ENCODE measurements around the gene TRAPPC5.

- TF ChIP-seq EZH2phosphoT487 (IDR thresholded peaks at IDR 0.05; ENCODE audit: borderline replicate concordance, low read depth, low read length) (no peak), CTCF (conservative IDR thresholded peaks at IDR 0.05; ENCODE audit: low read length) (no peak)
Measured at GRCh38 chr19:7716762-7717161, 36.1 kb downstream of the TRAPPC5 start.
